ENCODE measurements around the gene NUAK1.

NUAK1 gene

DNA sequence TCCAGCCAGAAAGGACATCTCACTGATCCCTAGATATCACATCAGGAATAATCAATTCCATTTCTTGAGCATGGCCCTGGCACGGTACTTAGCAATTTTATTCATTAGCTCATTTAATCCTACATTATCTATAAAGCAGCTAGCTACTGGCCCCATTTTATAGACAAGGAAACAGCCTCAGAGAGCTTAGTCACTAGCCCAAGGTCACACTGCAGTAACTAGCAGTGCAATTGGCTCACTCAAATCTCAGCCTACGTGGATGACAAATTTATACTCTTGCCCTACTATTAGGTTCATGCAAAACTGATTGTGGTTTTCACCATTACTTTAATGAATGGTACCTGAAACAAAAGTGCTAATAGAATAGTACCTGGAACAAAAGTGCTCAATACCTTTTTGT lies 41.7 kb downstream of the NUAK1 start:
- Histone ChIP-seq H3K27me3 (ENCODE audit: control insufficient read depth in 2 of 2, insufficient read depth in 2 of 2, low read length in 2 of 2) (no peaks in the 10 kb centered on the region), H3K36me3 (ENCODE audit: control insufficient read depth in 2 of 2, insufficient read depth in 2 of 2, low read length in 2 of 2) (no peaks in the 10 kb centered on the region), H3K4me3 (ENCODE audit: low read length in 2 of 2) (no peak overlapping the region), H3K9me3 (ENCODE audit: control insufficient read depth in 2 of 2, low read length in 2 of 2) (no peaks in the 10 kb centered on the region), H3K9ac (ENCODE audit: low read depth in 1 of 2, low read length in 2 of 2) (no peak overlapping the region), H3K4me1 (ENCODE audit: control insufficient read depth in 2 of 2, insufficient read depth in 2 of 2, low read length in 2 of 2) (no peaks in the 10 kb centered on the region), H3K27ac (ENCODE audit: low read depth in 2 of 2, low read length in 2 of 2) (no peak overlapping the region)

DNA sequence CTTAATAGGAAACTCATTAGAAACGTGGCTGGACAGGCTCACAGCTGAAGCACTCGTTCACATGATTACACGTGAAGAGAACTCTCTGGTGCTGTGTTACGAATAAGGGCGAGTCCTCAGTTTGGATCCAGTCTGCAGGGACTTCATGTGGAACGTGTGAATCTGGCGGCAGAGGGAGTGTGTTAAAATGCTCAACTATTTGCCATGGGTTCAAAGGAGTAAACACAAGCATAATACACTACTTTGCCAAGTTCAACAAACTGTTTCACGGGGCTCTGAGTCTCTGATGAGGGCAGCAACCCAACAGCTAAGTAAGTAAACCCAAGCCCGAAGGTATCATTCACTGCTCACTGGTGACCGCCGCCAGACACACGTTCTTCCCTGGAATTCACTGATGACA lies 42.4 kb downstream of the NUAK1 start:
- Histone ChIP-seq H3K4me3 (ENCODE audit: low read length in 2 of 2) (no peak overlapping the region), H3K27me3 (ENCODE audit: control insufficient read depth in 2 of 2, insufficient read depth in 2 of 2, low read length in 2 of 2) (no peaks in the 10 kb centered on the region), H3K36me3 (ENCODE audit: control insufficient read depth in 2 of 2, insufficient read depth in 2 of 2, low read length in 2 of 2) (no peaks in the 10 kb centered on the region), H3K9me3 (ENCODE audit: control insufficient read depth in 2 of 2, low read length in 2 of 2) (no peaks in the 10 kb centered on the region), H3K4me1 (ENCODE audit: control insufficient read depth in 2 of 2, insufficient read depth in 2 of 2, low read length in 2 of 2) (no peaks in the 10 kb centered on the region), H3K27ac (ENCODE audit: low read depth in 2 of 2, low read length in 2 of 2) (no peak overlapping the region), H3K9ac (ENCODE audit: low read depth in 1 of 2, low read length in 2 of 2) (no peak overlapping the region)

DNA sequence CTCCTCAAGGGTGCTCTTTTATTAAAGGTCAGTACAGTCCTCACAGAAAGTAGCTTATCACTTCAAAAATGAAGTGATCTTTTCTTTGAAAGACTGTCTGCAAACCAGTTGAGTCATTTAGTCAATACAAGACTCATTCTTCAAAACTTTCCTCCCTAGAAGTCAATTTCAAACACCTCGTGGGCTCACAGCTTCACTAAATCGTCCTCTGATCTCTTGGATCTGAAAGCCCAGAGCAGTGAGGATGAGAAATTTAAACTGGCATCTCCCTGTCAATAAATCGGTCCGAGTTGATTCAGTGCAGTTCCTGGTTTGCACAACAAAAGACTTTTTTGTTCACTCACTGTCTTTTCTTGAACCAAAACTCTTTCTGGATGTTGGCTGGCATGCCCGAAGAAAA lies 44.5 kb downstream of the NUAK1 start:
- Histone ChIP-seq H3K4me1 (ENCODE audit: control insufficient read depth in 2 of 2, insufficient read depth in 2 of 2, low read length in 2 of 2) (peaks cover 0 to 5% of the 10 kb centered on the region in 2 donors), H3K9ac (ENCODE audit: low read depth in 1 of 2, low read length in 2 of 2) (no peak overlapping the region), H3K9me3 (ENCODE audit: control insufficient read depth in 2 of 2, low read length in 2 of 2) (no peaks in the 10 kb centered on the region), H3K27ac (ENCODE audit: low read depth in 2 of 2, low read length in 2 of 2) (no peak overlapping the region), H3K4me3 (ENCODE audit: low read length in 2 of 2) (no peak overlapping the region), H3K36me3 (ENCODE audit: control insufficient read depth in 2 of 2, insufficient read depth in 2 of 2, low read length in 2 of 2) (no peaks in the 10 kb centered on the region), H3K27me3 (ENCODE audit: control insufficient read depth in 2 of 2, insufficient read depth in 2 of 2, low read length in 2 of 2) (no peaks in the 10 kb centered on the region)

DNA sequence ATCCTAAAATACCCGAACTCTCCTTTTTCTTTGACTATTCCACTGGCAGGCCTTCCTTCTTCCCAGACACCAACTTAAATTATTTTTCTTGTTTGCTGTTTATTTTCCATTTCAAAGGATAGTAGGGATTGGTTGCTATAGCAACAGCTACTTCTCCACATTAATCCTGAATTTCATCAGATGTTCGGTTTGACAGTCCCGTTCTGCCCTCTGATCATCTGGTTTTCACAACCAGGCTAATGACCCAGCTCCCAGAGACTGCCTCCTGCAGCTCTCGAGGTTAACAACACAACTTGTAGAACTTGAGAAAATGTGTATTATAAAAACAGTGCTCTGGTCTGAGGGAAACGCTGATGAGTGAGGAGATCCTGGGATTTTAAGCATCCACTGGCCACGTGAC lies 45.5 kb downstream of the NUAK1 start:
- no peak overlapping the region for H3K27ac ChIP-seq (ENCODE audit: low read depth in 2 of 2, low read length in 2 of 2)
- H3K27me3 ChIP-seq (ENCODE audit: control insufficient read depth in 2 of 2, insufficient read depth in 2 of 2, low read length in 2 of 2) = no peaks in the 10 kb centered on the region
- H3K4me1 ChIP-seq (ENCODE audit: control insufficient read depth in 2 of 2, insufficient read depth in 2 of 2, low read length in 2 of 2) = peaks cover 0 to 5% of the 10 kb centered on the region in 2 donors
- H3K9me3 ChIP-seq (ENCODE audit: control insufficient read depth in 2 of 2, low read length in 2 of 2) = no peaks in the 10 kb centered on the region
- H3K4me3 ChIP-seq (ENCODE audit: low read length in 2 of 2) = no peak overlapping the region
- no peaks in the 10 kb centered on the region for H3K36me3 ChIP-seq (ENCODE audit: control insufficient read depth in 2 of 2, insufficient read depth in 2 of 2, low read length in 2 of 2)
- no peak overlapping the region for H3K9ac ChIP-seq (ENCODE audit: low read depth in 1 of 2, low read length in 2 of 2)

DNA sequence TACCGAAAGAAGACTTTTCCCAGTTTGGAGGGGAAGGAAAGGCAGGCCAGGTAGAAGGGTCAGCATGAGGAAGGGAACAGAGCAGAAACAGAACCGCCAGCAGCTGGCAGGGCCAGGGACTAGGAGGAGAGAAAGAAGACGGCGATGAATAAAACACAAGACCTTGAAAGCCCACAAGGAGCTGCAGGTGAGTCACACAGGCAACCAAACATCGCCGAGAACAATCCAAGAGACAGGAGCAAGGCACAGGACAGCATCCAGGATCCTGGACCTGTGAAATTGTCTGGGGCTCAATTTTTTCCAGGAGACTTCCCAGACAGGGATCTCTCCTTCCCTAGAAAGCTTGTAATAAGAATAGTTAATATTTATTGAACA lies 47.3 kb downstream of the NUAK1 start:
- Histone ChIP-seq H3K36me3 (ENCODE audit: control insufficient read depth in 2 of 2, insufficient read depth in 2 of 2, low read length in 2 of 2) (no peaks in the 10 kb centered on the region), H3K4me1 (ENCODE audit: control insufficient read depth in 2 of 2, insufficient read depth in 2 of 2, low read length in 2 of 2) (peaks cover 0 to 5% of the 10 kb centered on the region in 2 donors), H3K27me3 (ENCODE audit: control insufficient read depth in 2 of 2, insufficient read depth in 2 of 2, low read length in 2 of 2) (no peaks in the 10 kb centered on the region), H3K27ac (ENCODE audit: low read depth in 2 of 2, low read length in 2 of 2) (peak overlapping the region; percentile 13 to 30), H3K9ac (ENCODE audit: low read depth in 1 of 2, low read length in 2 of 2) (no peak overlapping the region), H3K4me3 (ENCODE audit: low read length in 2 of 2) (no peak overlapping the region), H3K9me3 (ENCODE audit: control insufficient read depth in 2 of 2, low read length in 2 of 2) (no peaks in the 10 kb centered on the region)

DNA sequence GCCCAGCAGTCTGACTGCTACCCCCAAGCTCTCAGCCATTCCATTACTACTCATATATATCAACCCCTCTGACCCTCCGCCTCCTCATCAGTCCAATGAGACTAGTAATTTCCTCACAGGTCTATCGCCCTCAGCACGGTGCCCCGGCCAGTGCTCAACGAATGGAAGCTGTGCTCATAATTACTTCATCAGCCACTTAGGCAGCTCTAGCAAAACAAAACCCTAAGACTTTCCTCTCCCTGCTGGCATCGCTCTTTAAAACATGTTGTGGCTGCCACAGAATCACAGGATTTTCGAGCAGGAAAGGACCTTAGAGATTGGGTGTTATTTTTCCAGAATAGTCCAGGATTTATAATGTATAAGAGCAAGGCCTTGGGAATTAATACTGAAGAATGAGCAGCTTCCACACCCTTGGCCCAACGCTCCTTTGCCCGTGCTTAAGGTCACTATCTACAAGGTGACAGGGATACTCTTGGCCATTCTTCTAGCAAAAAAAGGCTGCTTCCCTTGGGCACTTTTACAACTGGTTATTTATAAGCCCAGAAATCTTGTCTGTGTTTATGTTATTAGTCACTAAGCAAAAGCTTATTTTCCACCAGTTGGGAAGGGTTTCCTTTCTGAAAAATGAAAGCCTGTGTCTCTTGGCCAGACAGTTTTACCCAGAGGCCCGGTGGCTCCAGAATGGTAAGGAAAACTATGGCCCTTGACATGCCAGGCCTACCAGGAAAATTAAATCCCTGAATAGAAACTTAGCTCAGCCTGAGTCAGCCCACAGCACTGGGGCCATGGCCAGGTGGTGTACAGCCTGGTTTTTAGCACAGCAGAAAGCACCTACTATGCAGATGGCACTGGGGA lies 47.9 kb downstream of the NUAK1 start:
- Histone ChIP-seq H3K27ac (ENCODE audit: low read depth in 2 of 2, low read length in 2 of 2) (peak overlapping the region; percentile 30 to 32), H3K36me3 (ENCODE audit: control insufficient read depth in 2 of 2, insufficient read depth in 2 of 2, low read length in 2 of 2) (no peaks in the 10 kb centered on the region), H3K9ac (ENCODE audit: low read depth in 1 of 2, low read length in 2 of 2) (no peak overlapping the region), H3K4me3 (ENCODE audit: low read length in 2 of 2) (no peak overlapping the region), H3K9me3 (ENCODE audit: control insufficient read depth in 2 of 2, low read length in 2 of 2) (no peaks in the 10 kb centered on the region), H3K27me3 (ENCODE audit: control insufficient read depth in 2 of 2, insufficient read depth in 2 of 2, low read length in 2 of 2) (no peaks in the 10 kb centered on the region), H3K4me1 (ENCODE audit: control insufficient read depth in 2 of 2, insufficient read depth in 2 of 2, low read length in 2 of 2) (peaks cover 0 to 5% of the 10 kb centered on the region in 2 donors)

DNA sequence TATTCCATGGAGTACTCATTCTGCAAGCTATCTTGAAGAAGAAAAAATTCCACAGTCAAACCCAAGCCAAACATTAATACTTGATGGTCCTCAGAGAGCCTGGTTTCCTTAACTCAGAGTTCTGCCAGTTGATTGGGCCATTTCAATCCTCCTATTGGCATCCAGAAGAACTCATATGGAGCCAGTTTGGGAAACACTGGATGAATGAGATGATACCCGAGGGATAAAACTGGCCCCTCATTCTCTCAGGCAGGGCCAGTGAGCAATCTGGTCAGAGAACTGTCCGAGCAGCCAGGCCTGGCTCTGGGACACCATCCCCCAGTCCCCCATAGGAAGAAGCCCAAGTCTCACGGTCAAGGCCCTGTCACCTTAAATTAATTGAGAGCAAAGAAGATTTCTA lies 48.8 kb downstream of the NUAK1 start:
- Histone ChIP-seq H3K36me3 (ENCODE audit: control insufficient read depth in 2 of 2, insufficient read depth in 2 of 2, low read length in 2 of 2) (no peaks in the 10 kb centered on the region), H3K4me1 (ENCODE audit: control insufficient read depth in 2 of 2, insufficient read depth in 2 of 2, low read length in 2 of 2) (peaks cover 0 to 5% of the 10 kb centered on the region in 2 donors), H3K9ac (ENCODE audit: low read depth in 1 of 2, low read length in 2 of 2) (no peak overlapping the region), H3K27ac (ENCODE audit: low read depth in 2 of 2, low read length in 2 of 2) (no peak overlapping the region), H3K4me3 (ENCODE audit: low read length in 2 of 2) (no peak overlapping the region), H3K9me3 (ENCODE audit: control insufficient read depth in 2 of 2, low read length in 2 of 2) (no peaks in the 10 kb centered on the region), H3K27me3 (ENCODE audit: control insufficient read depth in 2 of 2, insufficient read depth in 2 of 2, low read length in 2 of 2) (no peaks in the 10 kb centered on the region)

DNA sequence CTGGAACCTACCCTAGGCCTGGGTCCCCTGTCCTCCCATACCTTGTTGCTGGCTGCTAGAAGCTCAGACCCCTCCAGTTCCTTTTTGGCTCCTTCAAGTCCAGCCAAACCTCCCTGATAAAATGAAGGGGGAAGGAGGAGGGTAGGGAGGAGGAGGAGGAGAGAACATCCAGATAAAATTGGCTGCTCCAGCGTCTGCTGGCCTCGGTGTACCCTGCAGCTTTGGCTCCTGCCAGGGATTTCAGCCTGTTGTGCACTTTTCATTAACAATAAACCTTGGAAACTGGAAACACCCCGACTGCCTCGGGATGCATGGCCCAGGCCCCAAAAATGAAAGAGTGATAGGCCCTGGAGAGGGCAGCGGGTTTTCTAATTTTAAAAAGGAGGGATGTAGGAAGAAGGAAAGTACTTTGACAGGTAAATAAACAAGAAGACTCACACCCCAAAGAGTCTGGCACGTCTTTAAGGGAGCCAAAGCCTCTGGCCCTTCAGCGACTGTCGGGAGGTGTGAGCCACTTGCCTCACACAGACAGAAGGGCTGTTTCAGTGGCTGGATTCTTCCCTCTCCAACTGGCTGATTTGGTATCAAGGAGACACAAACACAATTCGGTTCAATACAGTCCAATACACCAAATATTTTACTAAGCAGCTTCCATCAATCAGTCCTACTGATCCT lies 49.8 kb downstream of the NUAK1 start:
- H3K9me3 ChIP-seq (ENCODE audit: control insufficient read depth in 2 of 2, low read length in 2 of 2) = no peaks in the 10 kb centered on the region
- H3K36me3 ChIP-seq (ENCODE audit: control insufficient read depth in 2 of 2, insufficient read depth in 2 of 2, low read length in 2 of 2) = no peaks in the 10 kb centered on the region
- no peak overlapping the region for H3K4me3 ChIP-seq (ENCODE audit: low read length in 2 of 2)
- no peak overlapping the region for H3K27ac ChIP-seq (ENCODE audit: low read depth in 2 of 2, low read length in 2 of 2)
- peaks cover 0 to 5% of the 10 kb centered on the region in 2 donors for H3K4me1 ChIP-seq (ENCODE audit: control insufficient read depth in 2 of 2, insufficient read depth in 2 of 2, low read length in 2 of 2)
- H3K9ac ChIP-seq (ENCODE audit: low read depth in 1 of 2, low read length in 2 of 2) = no peak overlapping the region
- H3K27me3 ChIP-seq (ENCODE audit: control insufficient read depth in 2 of 2, insufficient read depth in 2 of 2, low read length in 2 of 2) = no peaks in the 10 kb centered on the region

DNA sequence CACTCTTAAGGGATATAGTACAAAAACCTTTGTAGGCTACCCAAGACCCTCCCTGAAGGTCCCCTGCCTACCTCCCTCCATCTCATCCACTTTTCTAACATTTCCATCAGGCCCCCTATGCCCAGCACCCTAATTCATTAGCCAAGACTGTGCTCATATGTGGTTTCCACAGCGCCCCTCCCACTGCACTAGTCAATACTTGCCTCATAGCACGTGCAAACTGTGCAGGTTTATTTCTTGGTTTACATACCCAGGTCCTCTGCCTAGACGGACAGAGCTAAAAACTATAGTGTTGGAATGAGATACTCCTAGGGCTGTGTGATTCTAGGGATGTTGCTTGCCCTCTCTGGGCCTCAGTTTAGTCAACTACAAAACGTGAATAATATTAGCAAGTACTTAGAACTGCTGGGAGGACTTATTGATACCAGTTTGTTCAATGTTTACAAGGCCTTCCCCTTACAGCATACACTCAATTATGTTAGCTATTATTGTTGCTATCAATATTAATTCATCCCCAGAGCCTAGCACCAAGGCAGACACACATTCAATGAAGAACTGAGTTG lies 50.4 kb downstream of the NUAK1 start:
- H3K27ac ChIP-seq (ENCODE audit: low read depth in 2 of 2, low read length in 2 of 2) = no peak overlapping the region

DNA sequence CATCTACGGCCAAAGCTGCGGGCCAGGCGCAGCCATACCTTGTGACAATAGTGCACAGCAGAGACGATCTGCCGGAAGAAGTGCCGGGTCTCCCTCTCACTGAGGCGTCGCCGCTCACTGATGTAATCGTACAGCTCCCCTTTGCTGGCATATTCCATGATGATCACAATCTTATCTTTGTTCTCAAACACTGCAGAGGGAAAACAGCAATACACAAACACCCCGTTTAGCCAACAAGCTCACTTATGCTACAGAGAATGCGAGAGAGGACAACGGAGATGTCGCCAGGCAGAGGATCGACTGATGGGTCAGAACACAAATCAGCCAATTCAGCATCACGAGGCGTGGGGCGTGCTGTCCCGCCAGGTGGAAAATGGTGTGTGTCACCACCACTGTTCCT lies 52.1 kb downstream of the NUAK1 start:
- no peak overlapping the region for H3K4me3 ChIP-seq (ENCODE audit: low read length in 2 of 2)
- no peak overlapping the region for H3K27ac ChIP-seq (ENCODE audit: low read depth in 2 of 2, low read length in 2 of 2)
- no peaks in the 10 kb centered on the region for H3K27me3 ChIP-seq (ENCODE audit: control insufficient read depth in 2 of 2, insufficient read depth in 2 of 2, low read length in 2 of 2)
- no peaks in the 10 kb centered on the region for H3K36me3 ChIP-seq (ENCODE audit: control insufficient read depth in 2 of 2, insufficient read depth in 2 of 2, low read length in 2 of 2)
- H3K4me1 ChIP-seq (ENCODE audit: control insufficient read depth in 2 of 2, insufficient read depth in 2 of 2, low read length in 2 of 2) = peaks cover 0 to 5% of the 10 kb centered on the region in 2 donors
- H3K9ac ChIP-seq (ENCODE audit: low read depth in 1 of 2, low read length in 2 of 2) = no peak overlapping the region
- H3K9me3 ChIP-seq (ENCODE audit: control insufficient read depth in 2 of 2, low read length in 2 of 2) = no peaks in the 10 kb centered on the region

More for the DNA sequence above, 50.4 kb downstream of the NUAK1 start:
- Histone ChIP-seq H3K36me3 (ENCODE audit: control insufficient read depth in 2 of 2, insufficient read depth in 2 of 2, low read length in 2 of 2) (no peaks in the 10 kb centered on the region), H3K9ac (ENCODE audit: low read depth in 1 of 2, low read length in 2 of 2) (no peak overlapping the region), H3K4me1 (ENCODE audit: control insufficient read depth in 2 of 2, insufficient read depth in 2 of 2, low read length in 2 of 2) (peaks cover 0 to 5% of the 10 kb centered on the region in 2 donors), H3K4me3 (ENCODE audit: low read length in 2 of 2) (no peak overlapping the region), H3K9me3 (ENCODE audit: control insufficient read depth in 2 of 2, low read length in 2 of 2) (no peaks in the 10 kb centered on the region), H3K27me3 (ENCODE audit: control insufficient read depth in 2 of 2, insufficient read depth in 2 of 2, low read length in 2 of 2) (no peaks in the 10 kb centered on the region)

Data from mucosa of rectum (tissue), 2 donors.